WERI-Rb-1 (cell line): Measurements from ENCODE around the gene P2RX2.

ENCODE experiments used
- DNase-seq: peaks from one replicate; pipeline ENCODE4 v3.0.0-alpha.2; 2020
- H3K27ac ChIP-seq: fragments of 250-450 bp; sonication (Bioruptor Pico); 2 replicates; pipeline ENCODE4 v1.5.1; 2020; ENCODE audit warnings: mild to moderate bottlenecking, moderate library complexity
- H3K27me3 ChIP-seq: fragments of 250-450 bp; sonication (Bioruptor Pico); 2 replicates; pipeline ENCODE4 v1.5.1; 2021; ENCODE audit warnings: mild to moderate bottlenecking, low read depth, moderate library complexity; ENCODE audit not compliant: insufficient read depth, severe bottlenecking
- H3K36me3 ChIP-seq: fragments of 250-450 bp; sonication (Bioruptor Pico); 2 replicates; pipeline ENCODE4 v1.5.1; 2020; ENCODE audit warnings: mild to moderate bottlenecking, moderate library complexity
- H3K4me3 ChIP-seq: 2 replicates; pipeline ENCODE4 v1.5.1; 2011; ENCODE audit warnings: low read depth, mild to moderate bottlenecking, control low read depth, low read length
- H3K9me3 ChIP-seq: fragments of 250-450 bp; sonication (Bioruptor Pico); 2 replicates; pipeline ENCODE4 v1.5.1; 2021; ENCODE audit warnings: mild to moderate bottlenecking, moderate library complexity; ENCODE audit not compliant: severe bottlenecking
- TF ChIP-seq, protein P1 (sequence below): IDR thresholded peaks from 2 replicates; pipeline ENCODE4 v1.5.1; 2011; ENCODE audit warnings: low read depth, mild to moderate bottlenecking, control low read depth, inconsistent platforms, low read length

The P2RX2 gene

DNA sequence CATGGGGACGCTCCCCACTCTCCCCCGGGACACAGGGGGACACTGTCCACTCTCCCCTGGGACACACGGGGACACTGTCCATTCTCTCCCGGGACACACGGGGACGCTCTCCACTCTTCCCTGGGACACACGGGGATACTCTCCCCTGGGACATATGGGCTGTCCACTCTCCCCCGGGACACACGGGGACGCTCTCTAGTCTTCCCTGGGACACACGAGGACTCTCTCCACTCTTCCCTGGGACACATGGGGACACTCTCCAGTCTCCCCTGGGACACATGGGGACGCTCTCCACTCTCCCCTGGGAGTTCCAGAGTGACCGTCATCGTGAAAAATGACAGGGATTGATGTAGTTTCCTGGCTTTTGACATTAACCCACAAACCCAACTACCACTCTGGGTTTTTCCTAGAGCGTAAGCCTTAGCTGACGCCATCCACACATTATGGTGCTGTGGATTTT lies 3.0 kb upstream of the P2RX2 start:
- peaks cover 24% of the 10 kb centered on the region for H3K27me3 ChIP-seq
- H3K36me3 ChIP-seq: no peaks in the 10 kb centered on the region
- TF ChIP-seq, protein P1, sequence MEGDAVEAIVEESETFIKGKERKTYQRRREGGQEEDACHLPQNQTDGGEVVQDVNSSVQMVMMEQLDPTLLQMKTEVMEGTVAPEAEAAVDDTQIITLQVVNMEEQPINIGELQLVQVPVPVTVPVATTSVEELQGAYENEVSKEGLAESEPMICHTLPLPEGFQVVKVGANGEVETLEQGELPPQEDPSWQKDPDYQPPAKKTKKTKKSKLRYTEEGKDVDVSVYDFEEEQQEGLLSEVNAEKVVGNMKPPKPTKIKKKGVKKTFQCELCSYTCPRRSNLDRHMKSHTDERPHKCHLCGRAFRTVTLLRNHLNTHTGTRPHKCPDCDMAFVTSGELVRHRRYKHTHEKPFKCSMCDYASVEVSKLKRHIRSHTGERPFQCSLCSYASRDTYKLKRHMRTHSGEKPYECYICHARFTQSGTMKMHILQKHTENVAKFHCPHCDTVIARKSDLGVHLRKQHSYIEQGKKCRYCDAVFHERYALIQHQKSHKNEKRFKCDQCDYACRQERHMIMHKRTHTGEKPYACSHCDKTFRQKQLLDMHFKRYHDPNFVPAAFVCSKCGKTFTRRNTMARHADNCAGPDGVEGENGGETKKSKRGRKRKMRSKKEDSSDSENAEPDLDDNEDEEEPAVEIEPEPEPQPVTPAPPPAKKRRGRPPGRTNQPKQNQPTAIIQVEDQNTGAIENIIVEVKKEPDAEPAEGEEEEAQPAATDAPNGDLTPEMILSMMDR: peak; percentile 43
- no peak overlapping the region for H3K27ac ChIP-seq
- peaks cover 19% of the 10 kb centered on the region for H3K9me3 ChIP-seq
- peak; percentile 45 for DNase-seq
- no peak overlapping the region for H3K4me3 ChIP-seq

DNA sequence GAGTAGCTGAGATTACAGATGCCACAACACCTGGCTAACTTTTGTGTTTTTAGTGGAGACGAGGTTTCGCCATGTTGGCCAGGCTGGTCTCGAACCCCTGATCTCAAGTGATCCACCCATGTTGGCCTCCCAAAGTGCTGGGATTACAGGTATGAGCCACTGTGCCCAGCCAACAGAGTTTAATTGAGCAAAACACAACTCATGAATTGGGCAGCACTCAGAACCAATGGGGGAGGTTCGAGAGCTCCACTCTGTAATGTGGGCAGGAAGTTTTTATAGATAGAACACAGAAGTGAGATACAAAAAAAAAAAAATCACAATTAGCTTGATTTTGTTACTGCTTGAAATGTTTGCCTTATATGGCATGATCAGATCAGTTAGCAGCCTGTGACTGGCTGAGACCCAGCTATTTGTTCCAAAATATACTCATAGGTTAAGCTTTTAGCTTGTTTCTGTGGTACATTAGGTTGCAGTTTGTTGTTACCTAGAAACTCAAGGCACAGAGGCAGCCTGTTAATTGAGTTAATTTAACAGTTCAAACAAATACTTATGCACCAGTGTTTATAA lies 1.4 kb upstream of the P2RX2 start:
- no peak overlapping the region for H3K4me3 ChIP-seq
- TF ChIP-seq, protein P1: no peak
- no peak overlapping the region for H3K27ac ChIP-seq
- DNase-seq: no peak
- H3K27me3 ChIP-seq: peaks cover 24% of the 10 kb centered on the region
- H3K36me3 ChIP-seq: no peaks in the 10 kb centered on the region
- peaks cover 11% of the 10 kb centered on the region for H3K9me3 ChIP-seq

DNA sequence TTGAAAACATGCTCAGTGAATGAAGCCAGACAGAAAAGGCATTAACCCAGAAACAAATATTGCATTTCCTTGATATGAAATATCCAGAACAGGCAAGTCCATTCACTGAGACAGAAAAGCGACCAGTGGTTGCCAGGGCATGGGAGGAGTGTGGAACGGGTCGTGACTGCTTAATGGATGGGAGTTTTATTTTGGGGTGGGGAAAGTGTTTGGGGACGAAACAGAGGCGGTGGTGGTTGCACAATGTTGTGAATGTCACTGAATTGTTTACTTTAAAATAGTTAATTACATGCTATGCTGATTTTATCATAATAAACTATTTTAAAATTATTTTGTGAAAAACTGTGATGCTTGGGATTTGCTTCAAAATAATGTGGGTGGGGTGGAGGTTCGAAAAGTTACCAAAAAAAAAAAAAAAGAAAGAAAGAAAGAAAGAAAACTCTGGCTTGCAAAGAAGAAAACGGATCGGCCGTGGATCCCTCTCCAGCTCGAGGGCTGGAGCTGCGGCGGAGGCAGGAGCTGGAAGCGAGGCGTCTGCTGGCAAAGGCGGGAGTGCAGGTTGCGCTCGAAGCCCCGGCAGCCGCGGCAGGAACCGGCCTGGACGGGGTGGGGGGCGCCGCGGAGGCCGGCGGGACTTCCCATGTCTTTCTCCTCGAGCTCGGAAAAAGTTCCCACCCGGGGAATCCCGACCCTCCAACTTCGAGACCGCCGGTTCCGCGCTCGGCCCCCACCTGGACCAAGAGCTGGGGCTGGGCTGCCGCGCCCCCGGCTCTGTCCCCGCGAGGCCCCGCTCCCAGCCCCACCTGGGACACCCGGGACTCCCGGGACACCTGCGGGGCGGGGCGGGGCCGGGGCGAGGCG lies 524 bp upstream of the P2RX2 start:
- no peak for DNase-seq
- peaks cover 4% of the 10 kb centered on the region for H3K36me3 ChIP-seq
- no peak overlapping the region for H3K27ac ChIP-seq
- H3K27me3 ChIP-seq: peaks cover 24% of the 10 kb centered on the region
- TF ChIP-seq, protein P1: no peak
- H3K9me3 ChIP-seq: peaks cover 11% of the 10 kb centered on the region
- H3K4me3 ChIP-seq: peak overlapping the region; percentile 36

DNA sequence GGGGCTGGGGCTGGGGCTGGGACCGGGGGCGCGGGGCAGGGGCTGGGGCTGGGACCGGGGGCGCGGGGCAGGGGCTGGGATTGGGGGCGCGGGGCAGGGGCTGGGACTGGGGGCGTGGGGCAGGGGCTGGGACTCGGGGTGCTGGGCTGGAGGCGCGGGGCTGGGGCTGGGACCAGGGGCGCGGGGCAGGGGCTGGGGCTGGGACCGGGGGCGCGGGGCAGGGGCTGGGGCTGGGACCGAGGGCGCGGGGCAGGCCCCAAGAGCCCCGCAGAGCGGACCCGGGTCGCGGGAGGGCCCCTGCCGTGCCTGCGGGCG lies 452 bp downstream of the P2RX2 start:
- TF ChIP-seq, protein P1: no peak
- Histone ChIP-seq H3K27ac (no peak overlapping the region), H3K9me3 (peaks cover 11% of the 10 kb centered on the region), H3K4me3 (peak overlapping the region; percentile 23), H3K27me3 (peaks cover 24% of the 10 kb centered on the region), H3K36me3 (peaks cover 13% of the 10 kb centered on the region)
- no peak for DNase-seq

DNA sequence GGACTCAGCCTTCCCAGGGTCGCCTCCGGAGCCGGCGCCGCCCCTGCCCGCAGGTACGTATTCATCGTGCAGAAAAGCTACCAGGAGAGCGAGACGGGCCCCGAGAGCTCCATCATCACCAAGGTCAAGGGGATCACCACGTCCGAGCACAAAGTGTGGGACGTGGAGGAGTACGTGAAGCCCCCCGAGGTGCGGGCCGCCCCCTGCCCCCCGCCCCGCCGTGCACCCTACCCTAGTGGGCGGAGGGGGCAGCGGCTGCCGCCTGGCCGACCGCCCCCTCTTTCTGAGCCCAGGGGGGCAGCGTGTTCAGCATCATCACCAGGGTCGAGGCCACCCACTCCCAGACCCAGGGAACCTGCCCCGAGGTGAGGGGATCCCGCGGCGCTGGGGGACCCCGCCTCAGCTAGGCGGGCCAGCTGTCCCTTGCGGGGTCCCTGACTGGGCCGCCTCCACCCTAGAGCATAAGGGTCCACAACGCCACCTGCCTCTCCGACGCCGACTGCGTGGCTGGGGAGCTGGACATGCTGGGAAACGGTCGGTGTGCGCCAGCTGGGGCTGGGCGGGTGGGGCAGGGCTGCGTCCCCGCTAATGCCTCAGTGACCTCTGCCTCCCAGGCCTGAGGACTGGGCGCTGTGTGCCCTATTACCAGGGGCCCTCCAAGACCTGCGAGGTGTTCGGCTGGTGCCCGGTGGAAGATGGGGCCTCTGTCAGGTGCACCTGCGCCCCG lies 973 bp downstream of the P2RX2 start:
- Histone ChIP-seq H3K27ac (no peak overlapping the region), H3K27me3 (peaks cover 24% of the 10 kb centered on the region), H3K4me3 (peak overlapping the region; percentile 23), H3K36me3 (peaks cover 19% of the 10 kb centered on the region), H3K9me3 (peaks cover 11% of the 10 kb centered on the region)
- TF ChIP-seq, protein P1: 0 out of 2 replicates have a peak, but pooled peaks have one; percentile 4
- peak; percentile 67 for DNase-seq
